Activated naive CD4-positive, alpha-beta T cell (primary cell): ENCODE results near the gene COL4A2.

ENCODE experiments used
- DNase-seq, 4 experiments: peaks; one replicate each; lab custom pipeline; 2025; lab: John Stamatoyannopoulos, UW

Gene COL4A2

GRCh38 chr13:110402299-110403069, 95.4 kb downstream of the COL4A2 start:
- DNase-seq: no peak

GRCh38 chr13:110403315-110403714, 96.2 kb downstream of the COL4A2 start:
- DNase-seq: no peak

GRCh38 chr13:110403721-110404120, 96.6 kb downstream of the COL4A2 start:
- DNase-seq: no peak

GRCh38 chr13:110404321-110404720, 97.2 kb downstream of the COL4A2 start:
- DNase-seq: no peak

GRCh38 chr13:110405597-110406450, 98.7 kb downstream of the COL4A2 start:
- DNase-seq: no peak

- no peak for DNase-seq
Measured at GRCh38 chr13:110407021-110407420, 99.9 kb downstream of the COL4A2 start.

- no peak for DNase-seq
Measured at GRCh38 chr13:110407531-110407930, 100.4 kb downstream of the COL4A2 start.

GRCh38 chr13:110408286-110408685, 101.2 kb downstream of the COL4A2 start:
- DNase-seq: no peak

- DNase-seq: no peak
Measured at GRCh38 chr13:110409581-110409992, 102.5 kb downstream of the COL4A2 start.

- no peak for DNase-seq
Measured at GRCh38 chr13:110410000-110410399, 102.9 kb downstream of the COL4A2 start.

GRCh38 chr13:110410936-110411687, 104.0 kb downstream of the COL4A2 start:
- DNase-seq: no peak

GRCh38 chr13:110411688-110412059, 104.6 kb downstream of the COL4A2 start:
- no peak for DNase-seq

- peak; percentile 6 to 49 (median 14) for DNase-seq
Measured at GRCh38 chr13:110412132-110412914, 105.2 kb downstream of the COL4A2 start.

- DNase-seq: no peak
Measured at GRCh38 chr13:110413016-110413675, 106.1 kb downstream of the COL4A2 start.

GRCh38 chr13:110413676-110414040, 106.6 kb downstream of the COL4A2 start:
- DNase-seq: no peak

GRCh38 chr13:110414283-110414682, 107.2 kb downstream of the COL4A2 start:
- no peak for DNase-seq

- no peak for DNase-seq
Measured at GRCh38 chr13:110414931-110415330, 107.8 kb downstream of the COL4A2 start.

- DNase-seq: no peak
Measured at GRCh38 chr13:110415669-110416068, 108.6 kb downstream of the COL4A2 start.

- DNase-seq: no peak
Measured at GRCh38 chr13:110416131-110417025, 109.3 kb downstream of the COL4A2 start.

- no peak for DNase-seq
Measured at GRCh38 chr13:110418944-110419343, 111.9 kb downstream of the COL4A2 start.
